ENCODE data around the gene RBMY1F.
"Not testable (repeated sequence)": the region's sequence is repeated elsewhere in the genome, so short reads cannot be mapped to it uniquely, and the experiment has no call there.

Gene RBMY1F

GRCh38 chrY:22182823-22183222 is at the start of gene RBMY1F:
RBMY1F (minus strand) TSS chrY:22182923; CDS start chrY:22180969, 1,954 bp downstream.
- H3K4me3 ChIP-seq (ENCODE audit: low read depth, low read length, poor library complexity, severe bottlenecking); H3K36me3 ChIP-seq (ENCODE audit: insufficient read depth, low read length); H3K4me1 ChIP-seq (ENCODE audit: insufficient read depth, low read length, severe bottlenecking); H4K20me1 ChIP-seq (ENCODE audit: insufficient read depth, low read length); H3K27me3 ChIP-seq (ENCODE audit: insufficient read depth, low read length); H3K9me2 ChIP-seq (ENCODE audit: low read depth, low read length); H3K4me2 ChIP-seq (ENCODE audit: low read length); H3F3A ChIP-seq (ENCODE audit: insufficient read depth, low read length); H3K9ac ChIP-seq (ENCODE audit: low read length); H3K9me3 ChIP-seq (ENCODE audit: low read length); H2AFZ ChIP-seq (ENCODE audit: low read length); H3K79me2 ChIP-seq (ENCODE audit: insufficient read depth, low read length); H3K27ac ChIP-seq (ENCODE audit: low read depth, low read length, poor library complexity, severe bottlenecking): not testable (repeated sequence)

- not testable (repeated sequence) for H3K9ac ChIP-seq (ENCODE audit: low read length); H3K4me2 ChIP-seq (ENCODE audit: low read length); H4K20me1 ChIP-seq (ENCODE audit: insufficient read depth, low read length); H3F3A ChIP-seq (ENCODE audit: insufficient read depth, low read length); H3K9me3 ChIP-seq (ENCODE audit: low read length); H3K4me1 ChIP-seq (ENCODE audit: insufficient read depth, low read length, severe bottlenecking); H2AFZ ChIP-seq (ENCODE audit: low read length); H3K27ac ChIP-seq (ENCODE audit: low read depth, low read length, poor library complexity, severe bottlenecking); H3K79me2 ChIP-seq (ENCODE audit: insufficient read depth, low read length); H3K9me2 ChIP-seq (ENCODE audit: low read depth, low read length); H3K4me3 ChIP-seq (ENCODE audit: low read depth, low read length, poor library complexity, severe bottlenecking); H3K27me3 ChIP-seq (ENCODE audit: insufficient read depth, low read length); H3K36me3 ChIP-seq (ENCODE audit: insufficient read depth, low read length)
Measured at GRCh38 chrY:22151144-22151543, 31.6 kb downstream of the RBMY1F start.

GRCh38 chrY:22141011-22141695 is 41.6 kb downstream of the RBMY1F start:
- not testable (repeated sequence) for H3K9ac ChIP-seq (ENCODE audit: low read length); H3K9me3 ChIP-seq (ENCODE audit: low read length); H3K4me1 ChIP-seq (ENCODE audit: insufficient read depth, low read length, severe bottlenecking); H3F3A ChIP-seq (ENCODE audit: insufficient read depth, low read length); H2AFZ ChIP-seq (ENCODE audit: low read length); H3K9me2 ChIP-seq (ENCODE audit: low read depth, low read length); H3K4me2 ChIP-seq (ENCODE audit: low read length); H3K79me2 ChIP-seq (ENCODE audit: insufficient read depth, low read length); H4K20me1 ChIP-seq (ENCODE audit: insufficient read depth, low read length); H3K27ac ChIP-seq (ENCODE audit: low read depth, low read length, poor library complexity, severe bottlenecking); H3K27me3 ChIP-seq (ENCODE audit: insufficient read depth, low read length); H3K4me3 ChIP-seq (ENCODE audit: low read depth, low read length, poor library complexity, severe bottlenecking); H3K36me3 ChIP-seq (ENCODE audit: insufficient read depth, low read length)

- not testable (repeated sequence) for H3K9ac ChIP-seq (ENCODE audit: low read length); H3K36me3 ChIP-seq (ENCODE audit: insufficient read depth, low read length); H3K79me2 ChIP-seq (ENCODE audit: insufficient read depth, low read length); H3K4me1 ChIP-seq (ENCODE audit: insufficient read depth, low read length, severe bottlenecking); H3K27ac ChIP-seq (ENCODE audit: low read depth, low read length, poor library complexity, severe bottlenecking); H4K20me1 ChIP-seq (ENCODE audit: insufficient read depth, low read length); H3K4me2 ChIP-seq (ENCODE audit: low read length); H2AFZ ChIP-seq (ENCODE audit: low read length); H3F3A ChIP-seq (ENCODE audit: insufficient read depth, low read length); H3K9me2 ChIP-seq (ENCODE audit: low read depth, low read length); H3K4me3 ChIP-seq (ENCODE audit: low read depth, low read length, poor library complexity, severe bottlenecking); H3K9me3 ChIP-seq (ENCODE audit: low read length); H3K27me3 ChIP-seq (ENCODE audit: insufficient read depth, low read length)
Measured at GRCh38 chrY:22134719-22135118, 48.0 kb downstream of the RBMY1F start.

- not testable (repeated sequence) for H2AFZ ChIP-seq (ENCODE audit: low read length); H3K4me3 ChIP-seq (ENCODE audit: low read depth, low read length, poor library complexity, severe bottlenecking); H3F3A ChIP-seq (ENCODE audit: insufficient read depth, low read length); H3K9me3 ChIP-seq (ENCODE audit: low read length); H3K79me2 ChIP-seq (ENCODE audit: insufficient read depth, low read length); H3K27me3 ChIP-seq (ENCODE audit: insufficient read depth, low read length); H3K36me3 ChIP-seq (ENCODE audit: insufficient read depth, low read length); H3K4me2 ChIP-seq (ENCODE audit: low read length); H3K4me1 ChIP-seq (ENCODE audit: insufficient read depth, low read length, severe bottlenecking); H3K27ac ChIP-seq (ENCODE audit: low read depth, low read length, poor library complexity, severe bottlenecking); H3K9me2 ChIP-seq (ENCODE audit: low read depth, low read length); H3K9ac ChIP-seq (ENCODE audit: low read length); H4K20me1 ChIP-seq (ENCODE audit: insufficient read depth, low read length)
Measured at GRCh38 chrY:22130494-22130893, 52.2 kb downstream of the RBMY1F start.

Data from OCI-LY1 (cell line).